HUDEP-2 (cell line): ENCODE results near the gene MACROD2.
"Not testable (repeated sequence)": the region's sequence is repeated elsewhere in the genome, so short reads cannot be mapped to it uniquely, and the experiment has no call there.

ENCODE experiments used
- DNase-seq, 76 experiments: peaks; one replicate each; lab custom pipeline; 2025; ENCODE audit not compliant: unreplicated experiment in 76 of 76; lab: John Stamatoyannopoulos, UW

MACROD2 gene

GRCh38 chr20:15925376-15925775 is 1930.1 kb downstream of the MACROD2 start:
- DNase-seq = no peak

DNA sequence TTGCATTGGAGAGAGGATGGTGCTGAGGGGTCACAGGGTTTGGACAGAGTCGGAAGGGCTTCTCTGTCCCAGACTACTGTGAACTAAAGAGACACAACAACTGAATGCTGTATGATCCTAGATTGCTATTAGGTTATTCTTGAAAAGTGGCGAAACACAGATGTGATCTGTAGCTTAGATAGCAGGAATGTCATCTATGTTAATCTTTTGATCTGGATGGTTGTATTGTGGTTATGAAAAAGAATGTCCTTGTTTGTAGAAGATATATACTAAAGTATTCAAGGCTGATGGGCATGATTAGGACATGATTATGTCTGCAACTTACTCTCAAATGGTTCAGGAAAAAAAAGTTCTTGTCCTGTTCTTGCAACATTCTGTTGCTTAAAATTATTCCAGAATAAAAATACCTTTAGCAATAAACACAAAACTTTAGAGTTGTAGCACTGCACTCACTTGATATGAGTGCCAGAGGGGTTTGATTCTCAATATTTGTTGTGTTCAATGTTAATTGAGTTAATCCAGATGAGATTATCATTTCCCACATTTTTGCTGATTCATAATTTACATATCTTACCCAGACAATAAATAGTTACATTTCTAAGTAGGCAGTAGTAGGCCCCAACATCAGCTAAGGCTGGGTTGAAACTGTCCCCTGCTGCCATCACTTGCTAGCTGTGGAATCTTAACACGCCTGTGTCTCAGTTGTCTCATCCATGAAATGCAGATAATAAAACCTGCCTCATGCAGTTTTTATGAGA is 1932.8 kb downstream of the MACROD2 start:
- DNase-seq = no peak

GRCh38 chr20:15928946-15929345 is 1933.6 kb downstream of the MACROD2 start:
- no peak for DNase-seq

DNA sequence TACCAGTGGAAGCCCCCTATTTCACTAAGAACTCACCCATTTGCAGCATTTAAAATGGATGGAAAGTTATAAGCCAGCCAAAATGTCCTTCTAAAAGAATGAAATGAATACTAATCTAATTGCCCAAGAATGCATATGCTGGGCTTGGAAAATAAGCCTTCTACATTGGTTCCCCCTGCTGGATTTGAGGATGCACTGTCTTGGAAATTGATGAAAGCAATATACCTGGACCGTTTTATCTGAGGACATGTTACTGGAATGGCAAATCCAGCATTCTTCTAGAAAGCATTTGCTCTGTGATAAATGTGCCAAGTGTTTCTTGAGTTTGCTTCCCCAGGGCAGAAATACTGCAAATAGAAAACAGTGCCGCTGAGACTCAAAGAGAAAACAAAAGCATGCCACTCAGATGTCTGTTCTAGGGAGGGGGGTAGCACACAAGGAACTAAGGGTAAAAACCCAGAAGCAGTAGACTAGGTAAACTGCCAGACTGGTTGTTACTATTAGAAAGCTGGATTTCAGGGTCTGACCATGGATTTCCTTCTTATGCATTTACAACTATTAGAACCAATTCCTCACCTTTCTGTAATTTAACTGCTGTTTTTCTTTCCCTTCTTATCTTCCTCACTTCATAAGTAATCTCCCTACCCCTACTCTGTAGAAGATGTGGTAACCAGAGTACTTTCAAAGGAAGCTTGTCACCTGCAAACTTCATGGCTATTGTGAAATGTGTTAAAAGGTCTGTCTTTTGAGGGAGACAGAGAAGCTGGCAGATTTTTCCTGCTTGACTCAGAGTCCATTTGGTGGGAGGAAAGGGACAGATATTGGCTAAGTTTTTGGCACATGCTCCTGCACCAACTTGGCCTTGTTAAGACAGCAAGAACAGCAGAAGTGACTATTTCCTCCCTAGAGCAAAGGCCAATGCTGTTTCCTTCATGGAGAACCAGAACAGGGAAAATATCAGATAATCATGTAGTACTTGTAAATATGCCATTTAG is 1935.3 kb downstream of the MACROD2 start:
- DNase-seq = peak in 1 of 76 experiments; percentile 0

- DNase-seq = no peak
Measured at GRCh38 chr20:15931897-15932296, 1936.6 kb downstream of the MACROD2 start.

- DNase-seq = no peak
Measured at GRCh38 chr20:15937179-15937578, 1941.9 kb downstream of the MACROD2 start.

GRCh38 chr20:15938847-15939246 is 1943.5 kb downstream of the MACROD2 start:
- DNase-seq = no peak

- no peak for DNase-seq
Measured at GRCh38 chr20:15940127-15940526, 1944.8 kb downstream of the MACROD2 start.

DNA sequence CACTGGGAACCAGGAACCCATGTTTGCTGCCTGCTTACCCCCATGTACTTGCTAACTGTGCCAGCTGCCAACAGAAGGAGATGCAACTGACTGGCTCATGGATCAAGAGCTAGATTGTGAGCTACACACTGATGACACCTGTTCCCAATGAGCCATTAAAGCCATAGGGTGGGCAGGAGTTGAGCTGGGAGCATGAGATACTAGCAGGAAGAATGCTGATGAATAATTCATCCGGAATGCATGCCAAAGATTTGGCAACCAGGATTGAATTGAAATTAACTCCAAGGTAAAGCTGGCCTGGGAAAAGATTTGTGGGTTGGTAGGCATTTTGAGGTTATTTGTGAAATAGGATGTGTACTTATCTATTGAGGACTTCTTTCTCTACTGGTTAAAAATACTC is 1946.8 kb downstream of the MACROD2 start:
- DNase-seq = no peak

- no peak for DNase-seq
Measured at GRCh38 chr20:15945289-15945688, 1950.0 kb downstream of the MACROD2 start.

GRCh38 chr20:15949391-15949790 is 1954.1 kb downstream of the MACROD2 start:
- no peak for DNase-seq

- peak in 4 of 76 experiments; percentile 5 to 57 (median 18) for DNase-seq
Measured at GRCh38 chr20:15951658-15952057, 1956.3 kb downstream of the MACROD2 start.

DNA sequence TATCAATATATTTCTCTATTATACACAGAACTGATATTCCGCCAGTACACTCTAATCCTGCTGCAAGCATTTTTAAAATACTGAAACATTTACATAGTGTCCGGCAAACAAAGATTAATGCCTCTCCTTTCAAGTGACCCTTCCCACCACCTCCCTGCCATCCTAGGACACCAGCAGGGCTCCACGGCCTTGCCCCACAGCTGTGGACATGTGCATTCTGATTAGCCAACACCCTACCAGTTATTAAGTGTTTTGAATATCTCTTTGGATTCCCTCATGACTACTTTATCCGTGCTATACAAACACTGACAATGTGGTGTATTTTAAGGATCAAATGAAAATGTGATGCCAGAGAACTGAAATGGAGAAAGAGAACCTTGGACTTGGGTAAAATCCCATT is 1962.8 kb downstream of the MACROD2 start:
- no peak for DNase-seq

- no peak for DNase-seq
Measured at GRCh38 chr20:15965165-15965564, 1969.8 kb downstream of the MACROD2 start.

- DNase-seq = no peak
Measured at GRCh38 chr20:15967334-15967733, 1972.0 kb downstream of the MACROD2 start.

- DNase-seq = no peak
Measured at GRCh38 chr20:15976047-15976736, 1980.9 kb downstream of the MACROD2 start.

GRCh38 chr20:15977026-15977425 is 1981.7 kb downstream of the MACROD2 start:
- no peak for DNase-seq

GRCh38 chr20:15977758-15978157 is 1982.4 kb downstream of the MACROD2 start:
- DNase-seq = no peak

GRCh38 chr20:15985494-15986368 is 1990.4 kb downstream of the MACROD2 start:
- not testable (repeated sequence) for DNase-seq

DNA sequence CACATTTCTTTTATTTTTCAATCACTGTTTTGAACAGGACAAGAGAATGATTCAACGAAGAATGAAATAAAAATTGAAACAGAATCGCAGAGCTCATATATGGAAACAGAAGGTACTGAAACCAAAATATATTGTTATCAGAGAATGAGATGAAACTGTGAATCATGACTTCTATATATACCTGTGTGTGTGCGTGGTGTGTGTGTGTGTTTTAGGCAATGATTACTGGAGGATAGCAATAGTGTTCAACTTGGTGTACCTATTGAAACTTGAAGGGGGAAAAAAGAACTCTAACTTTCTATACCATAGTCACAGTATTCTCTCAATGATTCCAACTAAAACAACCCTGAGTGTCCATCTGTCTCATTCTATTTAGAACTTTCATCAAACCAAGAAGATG is 1991.4 kb downstream of the MACROD2 start:
- no peak for DNase-seq
